T47D (cell line): ENCODE results near the gene RPL22.

ENCODE experiments used
- DNase-seq, 2 experiments: peaks; one replicate each; pipeline versions ENCODE4 v3.0.0 to v3.0.0-alpha.2; 2011 to 2012; ENCODE audit warnings: low read depth in 1 of 2, low spot score in 1 of 2
- JUND ChIP-seq: IDR thresholded peaks from 2 replicates; pipeline ENCODE4 v1.6.1; 2012; ENCODE audit warnings: low read depth
- in situ Hi-C: cut with HindIII; loops from 2 replicates; pipeline ENCODE4 v1.10.0; 2016; ENCODE audit warnings: low sequenced_read_pairs, low pct_unique_long_range_greater_than_20kb

RPL22 gene

DNA sequence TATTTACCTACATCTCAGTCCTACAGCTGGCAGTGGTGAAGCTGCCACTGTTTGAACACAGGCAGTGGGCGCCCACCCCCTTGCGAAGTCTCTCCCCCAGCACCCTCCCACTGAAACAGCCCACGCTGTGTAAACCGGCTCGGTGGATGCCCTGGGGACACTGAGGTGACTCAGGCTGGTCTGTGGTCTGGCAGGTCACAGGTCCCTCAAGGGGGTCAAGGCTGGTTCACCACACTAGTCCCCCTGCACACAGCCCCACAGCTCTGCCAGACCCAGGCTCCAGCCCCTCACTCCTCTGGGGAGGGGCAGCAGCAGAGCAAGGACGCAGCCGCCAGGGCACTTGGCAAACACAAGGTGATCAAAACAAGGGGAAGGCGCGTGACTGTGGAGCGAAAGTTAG is 26.8 kb downstream of the RPL22 start:
- TF ChIP-seq JUND = no peak
- in situ Hi-C loops = no loop called here
- DNase-seq = no peak

DNA sequence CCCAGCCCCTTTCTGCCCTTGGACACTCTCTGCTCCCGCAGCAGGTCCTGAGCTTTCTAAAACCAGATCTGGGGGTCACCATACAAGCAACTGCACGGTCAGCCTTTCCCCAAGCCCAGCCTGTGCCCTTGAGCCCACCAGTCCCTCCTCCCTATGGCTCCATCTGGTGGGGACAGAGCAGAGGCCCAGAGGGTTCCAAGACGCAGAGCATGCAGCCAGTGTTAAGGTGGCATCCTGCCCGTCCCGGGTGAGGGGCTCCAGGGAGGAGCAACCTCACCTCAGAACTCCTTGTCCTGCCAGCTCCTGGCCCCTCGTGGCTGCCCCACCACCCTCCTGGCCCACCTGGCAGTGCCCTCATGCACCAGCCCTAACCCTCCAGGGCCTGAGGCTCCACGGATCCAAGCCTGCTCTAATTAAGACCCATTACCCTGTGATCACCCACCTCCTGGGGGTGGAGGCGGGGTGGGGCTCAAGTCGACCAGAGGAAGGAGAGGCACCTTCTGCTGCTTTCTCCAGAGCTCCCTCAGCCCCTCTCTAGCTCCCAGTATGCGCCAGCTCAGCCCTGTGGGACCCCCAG is 27.8 kb downstream of the RPL22 start:
- in situ Hi-C loops = no loop called here
- no peak for DNase-seq

DNA sequence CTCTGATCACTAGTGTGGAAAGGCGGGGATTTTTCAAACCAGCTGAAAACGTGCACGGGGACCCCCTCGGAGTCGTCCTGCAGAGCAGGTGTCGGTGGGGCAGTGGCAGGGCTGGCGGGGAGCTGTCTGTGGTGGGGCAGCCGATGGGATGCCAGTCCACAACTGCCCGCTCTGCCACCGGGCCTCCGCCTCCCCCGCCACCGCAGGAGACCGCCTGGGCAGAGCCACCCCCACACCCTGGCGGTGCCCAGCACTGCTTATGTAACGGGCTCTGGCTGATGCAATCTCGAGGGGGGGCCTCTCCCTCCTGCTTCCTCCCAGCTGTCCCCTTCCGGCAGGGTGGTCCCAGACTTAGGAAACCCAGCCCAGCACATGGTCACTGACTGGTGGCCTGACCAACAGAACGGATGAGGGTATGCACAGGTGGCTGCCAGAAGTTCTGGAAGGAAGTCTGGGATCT is 28.6 kb downstream of the RPL22 start:
- DNase-seq = no peak
- in situ Hi-C loops = no loop called here
- TF ChIP-seq JUND = no peak

More for the DNA sequence above, 27.8 kb downstream of the RPL22 start:
- TF ChIP-seq JUND = no peak

DNA sequence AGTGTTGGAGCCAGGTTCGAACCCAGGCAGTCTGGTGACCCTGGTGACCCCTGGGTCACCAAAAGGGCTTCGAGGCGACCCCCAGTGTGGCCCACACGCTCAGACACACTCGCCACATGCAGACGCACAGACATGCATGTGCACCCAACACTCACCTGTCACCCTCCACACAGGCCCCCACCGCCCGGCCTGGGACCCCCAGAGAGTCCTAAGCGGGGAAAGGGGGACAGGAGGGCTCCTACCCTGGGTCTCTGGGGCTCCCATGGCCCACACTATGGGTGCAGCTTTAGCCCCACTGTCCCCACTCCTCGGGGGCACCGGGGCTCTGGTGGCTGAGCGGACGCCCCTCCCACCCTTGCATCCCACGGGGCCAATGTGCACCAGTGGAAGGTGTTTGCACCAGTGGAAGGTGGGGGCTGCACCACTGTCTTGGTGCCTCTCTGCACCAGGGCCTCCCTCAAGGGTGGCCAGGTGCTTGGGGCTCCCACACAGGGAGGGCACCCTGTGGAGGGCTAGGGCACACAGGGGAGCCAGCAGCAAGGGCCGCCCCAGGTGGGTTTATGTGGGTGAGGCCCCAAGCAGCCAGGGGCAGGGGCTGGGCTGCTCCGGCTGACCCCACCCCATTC is 29.2 kb downstream of the RPL22 start:
- no peak for TF ChIP-seq JUND
- in situ Hi-C loops = no loop called here
- DNase-seq = no peak

DNA sequence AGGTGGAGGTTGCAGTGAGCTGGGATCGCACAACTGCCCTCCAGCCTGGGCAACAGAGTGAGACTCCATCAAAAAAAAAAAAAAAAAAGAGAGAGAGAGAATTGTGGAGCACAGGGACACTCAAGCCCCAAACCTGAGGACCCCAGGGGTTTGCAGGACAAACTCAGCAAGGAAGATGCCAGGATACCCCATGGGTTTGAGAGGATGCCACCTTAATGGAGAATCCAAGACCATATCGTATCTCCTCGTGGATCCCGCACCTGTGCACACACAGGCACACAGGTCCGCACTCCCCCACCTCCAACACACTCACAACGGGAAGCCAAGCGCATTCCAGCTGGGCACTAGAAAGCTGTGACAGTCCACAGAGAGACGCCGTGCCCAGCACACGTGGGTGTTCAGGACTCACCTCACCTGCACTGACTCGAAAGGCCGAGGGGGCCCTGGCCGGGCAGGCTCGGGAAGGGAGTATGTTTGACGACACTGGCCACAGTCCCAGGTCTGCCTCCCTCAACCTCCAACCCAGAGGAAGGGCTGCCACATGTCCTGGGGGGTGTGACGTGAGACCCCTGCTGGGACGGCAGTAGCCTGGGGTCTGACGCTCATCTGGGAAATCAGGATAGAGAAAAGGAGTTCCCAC is 30.3 kb downstream of the RPL22 start:
- TF ChIP-seq JUND = no peak
- no peak for DNase-seq
- in situ Hi-C loops = no loop called here

DNA sequence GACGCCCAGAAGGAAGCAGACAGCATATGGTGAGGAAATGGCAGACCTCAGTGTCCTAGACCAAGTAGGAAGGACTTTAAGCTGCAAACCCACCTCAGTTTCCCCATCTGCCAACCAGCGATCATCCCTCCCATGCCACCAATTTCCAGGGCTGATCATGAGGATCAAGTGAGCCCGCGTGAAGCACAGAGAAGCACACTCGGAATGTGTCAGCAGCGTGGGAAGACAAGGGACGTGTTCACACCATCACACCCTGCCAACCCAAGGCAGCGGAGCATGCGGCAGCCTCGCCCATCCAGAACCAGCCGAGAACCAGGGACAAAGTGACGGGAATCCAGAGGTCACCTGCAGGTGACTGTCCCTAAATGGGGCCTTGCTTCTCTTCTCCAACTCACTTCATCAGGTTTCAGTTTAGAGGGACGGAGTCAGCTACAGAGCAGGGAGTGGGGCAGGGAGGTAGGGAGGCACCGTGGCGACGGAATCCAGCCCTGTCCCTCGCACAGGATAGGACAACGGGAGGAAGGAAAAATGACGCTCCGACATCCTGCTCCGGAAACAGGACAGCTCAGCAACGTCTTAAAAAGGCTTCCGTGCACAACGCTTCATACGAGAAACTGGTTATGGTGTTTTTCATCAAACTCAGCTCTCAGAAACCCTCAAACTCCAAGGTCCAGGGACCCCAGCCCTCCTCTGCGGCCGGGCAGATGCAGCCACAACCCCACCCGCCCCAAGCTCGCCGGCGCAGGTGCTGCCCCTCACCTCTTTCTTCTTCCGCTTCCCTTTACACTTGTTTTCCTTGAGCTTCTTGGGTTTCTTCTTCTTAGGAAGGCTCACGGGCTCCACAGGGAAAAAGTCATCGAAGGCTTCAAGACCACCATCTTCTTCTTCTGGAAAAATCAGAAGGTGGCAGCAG is 31.7 kb downstream of the RPL22 start:
- no peak for DNase-seq
- in situ Hi-C loops = no loop called here
- no peak for TF ChIP-seq JUND

DNA sequence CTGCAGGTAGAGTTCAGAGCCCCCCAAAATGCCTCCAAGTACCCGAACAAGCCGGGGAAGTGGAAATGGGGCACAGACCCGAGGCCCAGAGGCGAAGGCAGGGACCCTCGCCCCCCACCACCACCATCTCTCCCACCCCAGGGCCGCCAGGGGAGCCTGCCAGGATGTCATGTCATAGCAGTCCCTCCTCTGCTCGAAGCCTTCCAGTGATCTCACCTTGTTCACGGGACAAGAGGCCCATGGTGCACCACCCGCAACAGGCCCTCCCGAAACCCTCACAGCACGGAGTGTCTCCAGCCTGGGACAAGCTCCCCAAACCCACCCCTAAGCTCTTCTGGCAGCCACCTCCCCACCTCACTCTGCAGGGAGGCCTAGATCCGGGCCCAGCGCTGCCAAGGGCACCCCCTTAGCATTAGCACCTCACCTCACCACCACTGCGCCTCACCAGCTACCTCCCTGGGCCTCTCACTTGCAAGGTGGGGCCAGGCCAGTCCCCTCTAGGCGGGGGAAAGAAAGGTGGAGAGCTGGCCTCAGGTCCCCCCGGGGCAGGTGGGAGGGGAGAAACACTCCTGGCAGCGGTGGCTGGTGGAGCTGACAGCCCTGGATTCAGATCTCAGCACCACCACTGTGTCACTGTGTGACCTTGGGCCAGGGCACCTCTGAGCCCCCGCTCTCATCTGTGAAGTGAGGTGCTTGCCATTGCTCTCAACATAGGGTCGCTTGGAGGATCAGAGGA is 32.6 kb downstream of the RPL22 start:
- in situ Hi-C loops = no loop called here
- DNase-seq = no peak
- TF ChIP-seq JUND = no peak

DNA sequence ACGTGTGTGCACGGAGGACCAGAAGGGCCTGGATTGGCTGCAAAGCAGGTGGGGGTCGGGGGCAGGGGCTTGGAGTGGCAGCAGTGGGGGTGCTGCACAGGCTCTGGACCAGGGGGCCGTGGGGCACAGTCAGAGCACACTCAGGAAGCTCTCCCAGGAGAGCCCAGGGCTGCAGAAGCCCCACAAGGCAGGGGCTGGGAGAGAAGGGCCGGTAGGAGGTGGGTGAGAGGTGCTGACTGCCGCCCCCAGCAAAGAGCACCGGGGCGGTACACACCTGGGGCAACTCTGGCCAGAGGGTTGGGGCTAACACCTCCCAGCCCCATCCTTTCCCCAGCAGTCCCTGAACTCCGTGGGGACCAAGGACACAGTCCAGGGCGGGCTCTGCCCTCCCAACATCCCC is 33.2 kb downstream of the RPL22 start:
- in situ Hi-C loops = no loop called here
- no peak for DNase-seq

DNA sequence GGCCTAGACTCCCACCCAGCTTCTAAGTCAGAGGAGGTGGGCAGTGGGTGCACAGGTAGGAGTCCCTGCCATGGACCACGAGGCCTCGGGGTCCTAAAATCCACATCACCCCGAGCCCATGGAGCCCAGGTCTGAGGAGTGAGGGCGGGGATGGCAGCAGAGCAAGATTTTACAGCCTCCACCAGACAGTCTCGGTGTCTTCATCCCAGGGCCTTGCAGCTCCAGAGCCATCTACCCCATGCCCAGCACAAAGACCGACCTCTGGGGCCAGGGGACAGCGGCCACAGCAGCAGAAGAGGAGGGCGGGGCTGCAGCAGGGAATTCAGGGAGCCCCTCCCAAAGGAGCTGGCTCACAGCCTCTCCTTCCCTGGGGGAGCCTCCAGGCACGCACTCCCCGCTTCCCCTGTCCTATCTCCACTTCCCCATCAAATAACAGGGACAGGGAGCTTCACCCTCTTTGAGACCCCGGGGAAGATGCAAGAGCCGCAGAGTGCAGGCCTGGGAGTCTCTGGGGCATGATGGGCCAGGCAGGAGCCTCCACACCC is 33.9 kb downstream of the RPL22 start:
- in situ Hi-C loops = no loop called here
- DNase-seq = no peak
- no peak for TF ChIP-seq JUND

More for the DNA sequence above, 33.2 kb downstream of the RPL22 start:
- no peak for TF ChIP-seq JUND

DNA sequence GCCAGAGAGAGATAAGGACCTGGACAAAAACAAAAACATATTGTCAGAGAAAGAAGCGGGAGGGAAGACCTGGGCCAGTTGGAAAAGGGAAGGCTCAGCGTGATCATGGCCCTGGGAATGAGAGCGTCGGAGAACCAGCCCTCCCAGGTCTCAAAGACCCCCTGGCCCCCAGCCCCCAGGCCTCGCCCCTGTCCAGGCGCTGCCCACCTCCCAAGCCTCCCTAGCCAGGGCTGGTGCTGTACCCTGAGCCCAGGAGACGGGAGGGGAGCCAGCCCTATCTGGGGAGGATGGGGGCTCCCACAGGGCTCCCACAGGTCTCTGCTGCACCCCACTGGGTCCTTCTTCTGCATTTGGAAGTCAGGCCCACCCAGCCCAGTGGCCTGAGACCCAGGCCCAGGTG is 34.4 kb downstream of the RPL22 start:
- TF ChIP-seq JUND = no peak
- DNase-seq = no peak
- in situ Hi-C loops = no loop called here

DNA sequence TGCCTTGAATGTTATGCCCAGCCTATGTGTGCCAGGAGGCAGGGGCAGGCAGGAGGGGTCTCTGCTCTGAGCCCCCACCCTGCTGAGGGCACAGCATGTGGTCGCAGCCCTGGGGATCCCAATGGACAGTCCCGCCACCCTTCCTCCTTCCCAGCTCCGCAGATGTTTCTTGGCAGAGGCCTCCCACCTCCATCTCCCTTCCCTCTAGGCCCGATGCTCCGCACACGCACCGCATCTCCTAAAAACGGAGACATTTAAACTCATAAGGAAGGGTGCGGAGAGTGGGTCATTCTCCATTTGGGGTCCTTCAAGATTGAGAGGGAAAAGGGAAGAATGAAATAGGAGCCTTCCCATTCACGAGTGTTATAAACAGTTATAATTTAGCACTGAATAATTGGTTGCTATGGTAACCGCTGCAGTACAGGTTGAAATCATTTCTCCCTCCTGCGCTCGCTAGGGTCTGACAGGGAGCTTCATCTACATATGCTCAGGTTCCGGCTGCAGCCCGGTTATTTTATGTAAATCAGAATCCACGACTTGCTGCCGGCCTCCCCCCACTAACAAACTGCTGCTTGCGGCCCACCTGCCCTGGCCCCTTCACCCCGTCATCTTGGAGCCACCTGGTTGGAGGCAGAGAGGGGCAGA is 35.3 kb downstream of the RPL22 start:
- TF ChIP-seq JUND = no peak
- DNase-seq = no peak
- in situ Hi-C loops = no loop called here
